ENCODE measurements around the gene CPED1. TPM values are rescaled to one million over a fixed set of nuclear protein-coding genes. Genes with fewer than 3 reads are reported as not detected.

The CPED1 gene
- polyA plus RNA-seq, 1 experiment, result 52.0 TPM

DNA sequence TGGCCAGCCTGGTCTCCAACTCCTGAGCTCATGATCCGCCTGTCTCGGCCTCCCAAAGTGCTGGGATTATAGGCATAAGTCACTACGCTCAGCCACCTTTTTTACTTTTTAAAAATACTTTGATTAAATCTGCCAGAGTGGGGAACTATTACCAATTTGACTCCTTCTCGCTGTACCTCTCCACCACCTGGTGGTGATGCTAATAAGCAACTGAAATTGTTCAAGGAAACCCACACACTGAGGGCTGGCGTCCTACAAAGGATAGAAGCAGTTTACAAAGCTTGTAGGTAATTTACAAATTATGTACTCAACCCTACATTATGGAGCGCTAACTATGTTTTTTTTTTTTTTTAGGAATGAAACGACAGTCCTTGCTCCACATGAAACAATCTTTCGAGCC, 111.1 kb downstream of the CPED1 start:
- Histone ChIP-seq H3K27me3 (ENCODE audit: control insufficient read depth, insufficient read depth, low read length) (no peaks in the 10 kb centered on the region), H3K9me3 (ENCODE audit: control insufficient read depth, insufficient read depth, low read length) (no peaks in the 10 kb centered on the region; the same call in 1 of the 2 replicates), H3K27ac (ENCODE audit: low read depth, low read length) (no peak overlapping the region), H3K4me3 (ENCODE audit: low read depth, low read length) (no peak overlapping the region)
- DNase-seq (ENCODE audit: low read depth, low spot score), result no peak
- POLR2A ChIA-PET, result interaction anchor here (0.5 to 0.7 kb wide), 2 partner anchors 149 to 1068 kb away, joined by 3 read pairs; partner anchors contain the start of gene ING3
- TF ChIP-seq, protein P1, sequence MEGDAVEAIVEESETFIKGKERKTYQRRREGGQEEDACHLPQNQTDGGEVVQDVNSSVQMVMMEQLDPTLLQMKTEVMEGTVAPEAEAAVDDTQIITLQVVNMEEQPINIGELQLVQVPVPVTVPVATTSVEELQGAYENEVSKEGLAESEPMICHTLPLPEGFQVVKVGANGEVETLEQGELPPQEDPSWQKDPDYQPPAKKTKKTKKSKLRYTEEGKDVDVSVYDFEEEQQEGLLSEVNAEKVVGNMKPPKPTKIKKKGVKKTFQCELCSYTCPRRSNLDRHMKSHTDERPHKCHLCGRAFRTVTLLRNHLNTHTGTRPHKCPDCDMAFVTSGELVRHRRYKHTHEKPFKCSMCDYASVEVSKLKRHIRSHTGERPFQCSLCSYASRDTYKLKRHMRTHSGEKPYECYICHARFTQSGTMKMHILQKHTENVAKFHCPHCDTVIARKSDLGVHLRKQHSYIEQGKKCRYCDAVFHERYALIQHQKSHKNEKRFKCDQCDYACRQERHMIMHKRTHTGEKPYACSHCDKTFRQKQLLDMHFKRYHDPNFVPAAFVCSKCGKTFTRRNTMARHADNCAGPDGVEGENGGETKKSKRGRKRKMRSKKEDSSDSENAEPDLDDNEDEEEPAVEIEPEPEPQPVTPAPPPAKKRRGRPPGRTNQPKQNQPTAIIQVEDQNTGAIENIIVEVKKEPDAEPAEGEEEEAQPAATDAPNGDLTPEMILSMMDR (IDR thresholded peaks at IDR 0.05; ENCODE audit: low read depth, low read length), result 0 out of 2 replicates have a peak, but pooled peaks have one; percentile 21
- CTCF ChIA-PET, result interaction anchor here (0.8 to 4.3 kb wide), 6 partner anchors 9 to 307 kb away, joined by 3 to 29 read pairs (median 4); no protein-coding TSS in a partner anchor

DNA sequence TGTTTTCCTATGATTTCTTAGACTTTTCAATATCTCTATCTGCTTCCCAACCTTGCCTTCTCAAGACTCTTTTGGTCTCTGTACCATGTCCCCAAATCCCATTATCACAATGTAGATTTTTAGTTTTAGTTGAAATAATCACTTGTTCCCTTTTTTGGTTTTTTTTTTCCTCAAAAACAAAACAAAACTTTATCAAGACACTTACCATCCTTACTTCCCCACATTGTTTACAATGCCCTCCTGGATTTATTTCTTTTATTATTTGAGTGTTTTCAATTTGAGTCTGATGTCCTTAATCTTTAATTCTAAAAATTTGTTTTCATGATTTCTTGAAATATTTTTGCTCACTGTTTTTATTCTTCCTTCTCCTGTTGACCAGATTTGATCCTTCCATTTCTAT, 112.6 kb downstream of the CPED1 start:
- TF ChIP-seq, protein P1 (IDR thresholded peaks at IDR 0.05; ENCODE audit: low read depth, low read length), result no peak
- Histone ChIP-seq H3K27me3 (ENCODE audit: control insufficient read depth, insufficient read depth, low read length) (no peaks in the 10 kb centered on the region), H3K9me3 (ENCODE audit: control insufficient read depth, insufficient read depth, low read length) (no peaks in the 10 kb centered on the region; the same call in 1 of the 2 replicates), H3K4me3 (ENCODE audit: low read depth, low read length) (no peak overlapping the region), H3K27ac (ENCODE audit: low read depth, low read length) (no peak overlapping the region)
- ChIA-PET CTCF (interaction anchor here (4.3 kb wide), 1 partner anchor 7 kb away, joined by 29 read pairs; no protein-coding TSS in a partner anchor), POLR2A (no interaction called here)
- no peak for DNase-seq (ENCODE audit: low read depth, low spot score)

DNA sequence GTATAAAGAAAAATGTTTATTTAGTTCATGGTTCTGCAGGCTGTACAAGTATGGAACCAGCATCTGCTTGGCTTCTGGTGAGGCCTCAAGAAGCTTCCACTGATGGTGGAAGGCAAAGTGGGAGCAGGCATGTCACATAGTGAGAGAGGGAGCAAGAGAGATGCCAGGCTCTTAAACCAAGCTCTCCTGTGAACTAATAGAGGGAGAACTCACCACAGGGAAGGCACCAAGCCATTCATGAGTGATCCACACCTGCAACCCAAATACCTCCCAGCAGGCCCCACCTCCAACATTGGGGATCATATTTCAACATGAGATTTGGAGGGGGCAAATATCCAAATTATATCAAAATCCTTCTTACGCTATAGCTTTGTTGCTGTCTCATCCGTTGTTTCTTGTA, 113.1 kb downstream of the CPED1 start:
- POLR2A ChIA-PET, result interaction anchor here (0.6 kb wide), 1 partner anchor 277 kb away, joined by 3 read pairs; no protein-coding TSS in a partner anchor
- TF ChIP-seq, protein P1 (IDR thresholded peaks at IDR 0.05; ENCODE audit: low read depth, low read length), result no peak

DNA sequence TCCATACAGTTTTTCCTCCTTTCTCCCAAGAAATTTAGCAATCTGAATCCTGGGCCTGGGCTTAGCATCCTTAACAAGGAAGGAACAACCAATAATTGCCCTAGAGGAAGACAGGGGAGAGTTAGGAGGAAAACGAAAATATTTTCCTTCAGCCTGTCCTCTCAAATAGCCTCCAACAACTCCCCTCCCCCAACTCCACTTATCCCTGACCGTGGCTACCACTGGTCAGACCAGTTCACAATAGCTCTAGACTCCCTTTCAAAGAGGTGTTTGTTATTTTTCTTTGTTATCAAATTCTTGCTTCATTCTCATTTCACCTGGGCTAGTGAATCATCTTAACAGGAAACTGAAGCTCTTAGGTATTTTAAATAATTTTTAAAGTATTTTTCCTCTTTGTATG, 114.1 kb downstream of the CPED1 start:
- H3K27me3 ChIP-seq (ENCODE audit: control insufficient read depth, insufficient read depth, low read length), result no peaks in the 10 kb centered on the region
- H3K27ac ChIP-seq (ENCODE audit: low read depth, low read length), result no peak overlapping the region
- DNase-seq (ENCODE audit: low read depth, low spot score), result no peak
- H3K4me3 ChIP-seq (ENCODE audit: low read depth, low read length), result no peak overlapping the region
- H3K9me3 ChIP-seq (ENCODE audit: control insufficient read depth, insufficient read depth, low read length), result no peaks in the 10 kb centered on the region; the same call in 1 of the 2 replicates
- TF ChIP-seq, protein P1 (IDR thresholded peaks at IDR 0.05; ENCODE audit: low read depth, low read length), result no peak
- ChIA-PET POLR2A (no interaction called here), CTCF (interaction anchor here (1.0 to 1.6 kb wide), 2 partner anchors 21 to 115 kb away, joined by 3 to 4 read pairs; no protein-coding TSS in a partner anchor)

More for the DNA sequence above, 113.1 kb downstream of the CPED1 start:
- H3K27ac ChIP-seq (ENCODE audit: low read depth, low read length), result no peak overlapping the region
- no peaks in the 10 kb centered on the region for H3K27me3 ChIP-seq (ENCODE audit: control insufficient read depth, insufficient read depth, low read length)
- CTCF ChIA-PET, result interaction anchor here (1.0 to 1.6 kb wide), 2 partner anchors 20 to 114 kb away, joined by 3 to 4 read pairs; no protein-coding TSS in a partner anchor
- H3K4me3 ChIP-seq (ENCODE audit: low read depth, low read length), result no peak overlapping the region
- no peaks in the 10 kb centered on the region; the same call in 1 of the 2 replicates for H3K9me3 ChIP-seq (ENCODE audit: control insufficient read depth, insufficient read depth, low read length)
- DNase-seq (ENCODE audit: low read depth, low spot score), result no peak

DNA sequence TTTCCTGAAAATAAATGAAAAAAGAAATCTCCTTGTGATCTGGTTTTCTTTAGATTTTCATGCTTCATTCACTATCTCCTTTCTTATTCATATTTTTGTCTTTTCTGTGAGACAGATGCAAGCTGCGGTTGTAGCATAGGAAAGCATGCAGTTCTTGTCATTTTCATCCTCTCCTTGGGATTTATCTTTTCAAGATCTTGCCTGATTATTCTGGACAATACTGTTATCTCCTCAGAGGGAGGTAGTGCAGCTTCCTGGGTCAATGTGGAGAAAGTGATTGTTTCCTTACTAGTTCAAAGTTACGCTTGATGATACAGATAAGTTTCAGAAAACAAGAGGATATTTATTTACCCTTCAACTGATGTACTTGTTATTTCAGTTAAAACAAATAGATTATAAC, 114.6 kb downstream of the CPED1 start:
- Histone ChIP-seq H3K27ac (ENCODE audit: low read depth, low read length) (no peak overlapping the region), H3K27me3 (ENCODE audit: control insufficient read depth, insufficient read depth, low read length) (no peaks in the 10 kb centered on the region), H3K4me3 (ENCODE audit: low read depth, low read length) (no peak overlapping the region), H3K9me3 (ENCODE audit: control insufficient read depth, insufficient read depth, low read length) (no peaks in the 10 kb centered on the region; the same call in 1 of the 2 replicates)
- ChIA-PET CTCF (interaction anchor here (1.6 to 6.6 kb wide), 2 partner anchors 21 to 114 kb away, joined by 4 to 113 read pairs; partner anchors contain the start of gene CPED1), POLR2A (no interaction called here)
- no peak for DNase-seq (ENCODE audit: low read depth, low spot score)
- TF ChIP-seq, protein P1 (IDR thresholded peaks at IDR 0.05; ENCODE audit: low read depth, low read length), result no peak

Measured in AG04450 (cell line).